GM12891 (cell line): ENCODE measurements around the gene ACTL9.

Experiments used
- POLR2A ChIP-seq: IDR thresholded peaks from 2 replicates; pipeline ENCODE4 v1.6.1; 2011; ENCODE audit warnings: low read depth, low read length, control low read depth
- TAF1 ChIP-seq: IDR thresholded peaks from 2 replicates; pipeline ENCODE4 v1.6.1; 2011; ENCODE audit warnings: low read depth, low read length, control low read depth

- TF ChIP-seq POLR2A (no peak), TAF1 (no peak)
These were observed 22.7 kb upstream of the ACTL9 start, which contains the start of gene OR2Z1 for GRCh38 chr19:8721334-8721733.
